HG03108 (cell line): ENCODE results near the gene CECR2.

Experiments
- ATAC-seq: cut with Tn5 transposase; IDR thresholded peaks from one replicate; pipeline ENCODE4 v1.9.1; 2021; ENCODE audit warnings: moderate library complexity; ENCODE audit not compliant: unreplicated experiment

The CECR2 gene

GRCh38 chr22:17369439-17370025 is at the start of gene CECR2:
TSS of gene CECR2 (plus strand) at chr22:17369460. CDS start at chr22:17369784, 324 bp downstream.
- no peak for ATAC-seq

- ATAC-seq, result no peak
These were observed 49.7 kb upstream of the CECR2 start for GRCh38 chr22:17319546-17319945.

- no peak for ATAC-seq
These were observed 46.7 kb upstream of the CECR2 start for GRCh38 chr22:17322511-17322910.

- ATAC-seq, result no peak
These were observed 37.6 kb upstream of the CECR2 start for GRCh38 chr22:17331690-17332089.

- no peak for ATAC-seq
These were observed 37.0 kb upstream of the CECR2 start for GRCh38 chr22:17332109-17332800.

GRCh38 chr22:17334059-17334458 is 35.2 kb upstream of the CECR2 start:
- no peak for ATAC-seq

GRCh38 chr22:17334983-17335382 is 34.3 kb upstream of the CECR2 start:
- ATAC-seq, result no peak

GRCh38 chr22:17336061-17336460 is 33.2 kb upstream of the CECR2 start:
- no peak for ATAC-seq

- no peak for ATAC-seq
These were observed 31.6 kb upstream of the CECR2 start for GRCh38 chr22:17337639-17338038.

GRCh38 chr22:17339095-17339693 is 30.1 kb upstream of the CECR2 start:
- no peak for ATAC-seq

- no peak for ATAC-seq
These were observed 26.9 kb upstream of the CECR2 start for GRCh38 chr22:17342361-17342760.

GRCh38 chr22:17343766-17344165 is 25.5 kb upstream of the CECR2 start:
- ATAC-seq, result no peak

GRCh38 chr22:17346578-17346977 is 22.7 kb upstream of the CECR2 start:
- ATAC-seq, result no peak

GRCh38 chr22:17347724-17348123 is 21.5 kb upstream of the CECR2 start:
- no peak for ATAC-seq

GRCh38 chr22:17348464-17349103 is 20.7 kb upstream of the CECR2 start:
- ATAC-seq, result no peak

GRCh38 chr22:17349172-17349571 is 20.1 kb upstream of the CECR2 start:
- ATAC-seq, result no peak

- no peak for ATAC-seq
These were observed 19.0 kb upstream of the CECR2 start for GRCh38 chr22:17350292-17350691.

GRCh38 chr22:17352798-17353197 is 16.5 kb upstream of the CECR2 start:
- ATAC-seq, result no peak

- no peak for ATAC-seq
These were observed 11.6 kb upstream of the CECR2 start for GRCh38 chr22:17357688-17358087.

- ATAC-seq, result no peak
These were observed 10.8 kb upstream of the CECR2 start for GRCh38 chr22:17358415-17358814.

GRCh38 chr22:17359501-17359900 is 9.8 kb upstream of the CECR2 start:
- ATAC-seq, result no peak

- no peak for ATAC-seq
These were observed 2.9 kb upstream of the CECR2 start for GRCh38 chr22:17366329-17366728.
